HepG2 (cell line): ENCODE results near the gene COQ10B. TPM values are rescaled to one million over a fixed set of nuclear protein-coding genes. Genes with fewer than 3 reads are reported as not detected.

Experiments
- FOSL2 ChIP-seq: sonication (generic); formaldehyde crosslinking; IDR thresholded peaks from 2 replicates; pipeline ENCODE4 v1.4.0; 2020; ENCODE audit warnings: missing genetic modification reagents
- GZF1 ChIP-seq: sonication (generic); formaldehyde crosslinking; IDR thresholded peaks from 2 replicates; pipeline ENCODE4 v1.5.1; 2020; ENCODE audit warnings: mild to moderate bottlenecking, missing genetic modification reagents
- HMG20B ChIP-seq: conservative IDR thresholded peaks from 2 replicates; pipeline ENCODE4 v1.6.1; 2016; ENCODE audit warnings: missing genetic modification reagents, missing compliant biosample characterization
- KDM4B ChIP-seq: sonication (generic); formaldehyde crosslinking; IDR thresholded peaks from 2 replicates; pipeline ENCODE4 v1.4.0; 2020; ENCODE audit warnings: missing genetic modification reagents
- MTA1 ChIP-seq: sonication (generic); formaldehyde crosslinking; IDR thresholded peaks from 2 replicates; pipeline ENCODE4 v1.4.0; 2020; ENCODE audit warnings: missing genetic modification reagents, mild to moderate bottlenecking, borderline replicate concordance
- MXD1 ChIP-seq: sonication (generic); formaldehyde crosslinking; IDR thresholded peaks from 2 replicates; pipeline ENCODE4 v1.4.0; 2020; ENCODE audit warnings: mild to moderate bottlenecking, missing genetic modification reagents
- MXI1 ChIP-seq: IDR thresholded peaks from 3 replicates; pipeline ENCODE4 v1.6.1; 2012; ENCODE audit warnings: low read depth, low read length, inconsistent platforms, borderline replicate concordance
- PAWR ChIP-seq: sonication (generic); formaldehyde crosslinking; IDR thresholded peaks from 2 replicates; pipeline ENCODE4 v1.4.0; 2020; ENCODE audit warnings: missing genetic modification reagents, mild to moderate bottlenecking, borderline replicate concordance
- SIX1 ChIP-seq: sonication (generic); formaldehyde crosslinking; IDR thresholded peaks from 2 replicates; pipeline ENCODE4 v1.4.0; 2020; ENCODE audit warnings: missing genetic modification reagents, borderline replicate concordance
- SMC3 ChIP-seq: IDR thresholded peaks from 2 replicates; pipeline ENCODE4 v1.6.1; 2011; ENCODE audit warnings: low read length, improper control_type of control experiment
- SRSF4 ChIP-seq: fragments of 200-400 bp; formaldehyde crosslinking; IDR thresholded peaks from one replicate; pipeline ENCODE4 v1.6.1; 2018; ENCODE audit warnings: mild to moderate bottlenecking, low read depth, low read length, moderate library complexity; ENCODE audit not compliant: poor library complexity, severe bottlenecking
- TCF7L2 ChIP-seq: IDR thresholded peaks from 2 replicates; pipeline ENCODE4 v1.6.1; 2011; ENCODE audit warnings: mild to moderate bottlenecking, low read depth, low read length, moderate library complexity
- ZBTB7B ChIP-seq: sonication (generic); formaldehyde crosslinking; IDR thresholded peaks from 2 replicates; pipeline ENCODE4 v1.4.0; 2020; ENCODE audit warnings: missing genetic modification reagents
- ZMYM3 ChIP-seq: sonication (generic); formaldehyde crosslinking; IDR thresholded peaks from 2 replicates; pipeline ENCODE4 v1.5.1; 2020; ENCODE audit warnings: mild to moderate bottlenecking, missing genetic modification reagents
- ZNF12 ChIP-seq: sonication (generic); formaldehyde crosslinking; IDR thresholded peaks from 2 replicates; pipeline ENCODE4 v1.5.0; 2020; ENCODE audit warnings: missing genetic modification reagents
- ZNF292 ChIP-seq: sonication (generic); formaldehyde crosslinking; IDR thresholded peaks from 2 replicates; pipeline ENCODE4 v1.8.1; 2022; ENCODE audit warnings: mild to moderate bottlenecking, low read depth, missing genetic modification reagents, borderline replicate concordance
- ZNF432 ChIP-seq: sonication (generic); formaldehyde crosslinking; IDR thresholded peaks from 2 replicates; pipeline ENCODE4 v1.5.0; 2020; ENCODE audit warnings: missing genetic modification reagents, mild to moderate bottlenecking, borderline replicate concordance
- ZNF512 ChIP-seq: sonication (generic); formaldehyde crosslinking; IDR thresholded peaks from 2 replicates; pipeline ENCODE4 v1.4.0; 2020; ENCODE audit warnings: mild to moderate bottlenecking, missing genetic modification reagents
- ZNF572 ChIP-seq: sonication (generic); formaldehyde crosslinking; IDR thresholded peaks from 2 replicates; pipeline ENCODE4 v1.5.1; 2020; ENCODE audit warnings: mild to moderate bottlenecking, missing genetic modification reagents
- ZNF660 ChIP-seq: sonication (generic); formaldehyde crosslinking; IDR thresholded peaks from 2 replicates; pipeline ENCODE4 v1.5.1; 2020; ENCODE audit warnings: mild to moderate bottlenecking, low read depth, missing genetic modification reagents, borderline replicate concordance
- ZNF780A ChIP-seq: sonication (generic); formaldehyde crosslinking; IDR thresholded peaks from 2 replicates; pipeline ENCODE4 v1.8.0; 2022; ENCODE audit warnings: mild to moderate bottlenecking, missing genetic modification reagents, moderate library complexity
- ZNF781 ChIP-seq: sonication (generic); formaldehyde crosslinking; IDR thresholded peaks from 2 replicates; pipeline ENCODE4 v1.5.1; 2020; ENCODE audit warnings: borderline replicate concordance, mild to moderate bottlenecking, missing genetic modification reagents; ENCODE audit errors: not compliant biosample characterization
- ZSCAN21 ChIP-seq: sonication (generic); formaldehyde crosslinking; IDR thresholded peaks from 2 replicates; pipeline ENCODE4 v1.8.0; 2022; ENCODE audit warnings: mild to moderate bottlenecking, missing genetic modification reagents, moderate library complexity, borderline replicate concordance
- ZSCAN31 ChIP-seq: sonication (generic); formaldehyde crosslinking; IDR thresholded peaks from 2 replicates; pipeline ENCODE4 v1.5.0; 2020; ENCODE audit warnings: low read depth, mild to moderate bottlenecking, missing genetic modification reagents
- polyA plus RNA-seq, 8 experiments: library from polyadenylated mRNA; depleted of rRNA in 3 of 8; stranded (reverse) in 7 of 8; unstranded in 1 of 8; fragments of >200 nt; fragmentation: Illumina TruSeq in 4 of 8; extraction: Trizol in 4 of 8; gene quantifications; 2 replicates each; pipeline versions ENCODE4 v1.2.1 to v1.2.3, GENCODE V29; 2011 to 2016; ENCODE audit warnings: low read depth in 4 of 8, missing spikeins in 1 of 8, mixed read lengths in 1 of 8; ENCODE audit not compliant: insufficient read depth in 1 of 8
- total RNA-seq, 5 experiments: library from RNA; depleted of rRNA; stranded (reverse); fragments of >200 nt; fragmentation: Illumina TruSeq; extraction: Trizol; gene quantifications; 2 replicates each; pipeline ENCODE4 v1.2.3, GENCODE V29; 2016; ENCODE audit warnings: low read depth in 1 of 5
- TF ChIP-seq, protein P1 (sequence below): sonication (generic); formaldehyde crosslinking; IDR thresholded peaks from 2 replicates; pipeline ENCODE4 v1.5.0; 2020; ENCODE audit warnings: missing genetic modification reagents
- TF ChIP-seq, protein P2 (sequence below): sonication (generic); formaldehyde crosslinking; IDR thresholded peaks from 2 replicates; pipeline ENCODE4 v1.4.0; 2020; ENCODE audit warnings: low read depth, mild to moderate bottlenecking, missing genetic modification reagents

COQ10B gene
- total and polyA plus RNA-seq, 2 of the 13 experiments (the other 11 are each of a cell fraction or from before 2014, with no cell fraction given), result 4.6 to 34.9 TPM

- TF ChIP-seq, protein P1, sequence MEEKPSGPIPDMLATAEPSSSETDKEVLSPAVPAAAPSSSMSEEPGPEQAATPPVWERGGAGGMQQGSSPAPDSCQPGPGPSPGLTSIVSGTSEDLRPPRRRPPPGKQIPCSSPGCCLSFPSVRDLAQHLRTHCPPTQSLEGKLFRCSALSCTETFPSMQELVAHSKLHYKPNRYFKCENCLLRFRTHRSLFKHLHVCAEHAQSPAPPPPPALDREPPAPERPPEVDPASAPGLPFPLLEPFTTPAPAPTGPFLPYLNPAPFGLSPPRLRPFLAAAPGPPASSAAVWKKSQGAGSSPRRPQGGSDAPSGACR (CRISPR knock-in tag), result peak; percentile 63; the same call in 1 of the 2 replicates
- TF ChIP-seq ZNF292 (CRISPR knock-in tag) (peak; percentile 81), GZF1 (CRISPR knock-in tag) (no peak), ZBTB7B (peak; percentile 79), MTA1 (CRISPR knock-in tag) (peak; percentile 88), ZNF780A (CRISPR knock-in tag) (peak; percentile 84), SIX1 (peak; percentile 29; the same call in 1 of the 2 replicates), KDM4B (CRISPR knock-in tag) (peak; percentile 90), MXD1 (peak; percentile 96), FOSL2 (CRISPR knock-in tag) (peak; percentile 82), ZNF512 (CRISPR knock-in tag) (peak; percentile 84), ZNF660 (CRISPR knock-in tag) (peak; percentile 88), ZMYM3 (0 out of 2 replicates have a peak, but pooled peaks have one; percentile 22), SRSF4 (no peak), ZSCAN21 (peak; percentile 97), ZNF781 (CRISPR knock-in tag) (peak; percentile 99), HMG20B (peak; percentile 72; the same call in 1 of the 2 replicates), ZNF432 (CRISPR knock-in tag) (peak; percentile 96), ZNF572 (CRISPR knock-in tag) (peak; percentile 70; the same call in 1 of the 2 replicates), TCF7L2 (no peak), SMC3 (no peak), ZNF12 (peak; percentile 69; the same call in 1 of the 2 replicates), MXI1 (peak; percentile 95), ZSCAN31 (CRISPR knock-in tag) (peak; percentile 99), PAWR (CRISPR knock-in tag) (0 out of 2 replicates have a peak, but pooled peaks have one; percentile 49)
- TF ChIP-seq, protein P2, sequence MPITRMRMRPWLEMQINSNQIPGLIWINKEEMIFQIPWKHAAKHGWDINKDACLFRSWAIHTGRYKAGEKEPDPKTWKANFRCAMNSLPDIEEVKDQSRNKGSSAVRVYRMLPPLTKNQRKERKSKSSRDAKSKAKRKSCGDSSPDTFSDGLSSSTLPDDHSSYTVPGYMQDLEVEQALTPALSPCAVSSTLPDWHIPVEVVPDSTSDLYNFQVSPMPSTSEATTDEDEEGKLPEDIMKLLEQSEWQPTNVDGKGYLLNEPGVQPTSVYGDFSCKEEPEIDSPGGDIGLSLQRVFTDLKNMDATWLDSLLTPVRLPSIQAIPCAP (CRISPR knock-in tag), result 0 out of 2 replicates have a peak, but pooled peaks have one; percentile 35
These were observed 46.5 kb downstream of the COQ10B start, which contains the start of the genes HSPD1 and HSPE1 (continued) for GRCh38 chr2:197499594-197500502.
